Measurements from ENCODE around the gene TSFM. TPM values are rescaled to one million over a fixed set of nuclear protein-coding genes. Genes with fewer than 3 reads are reported as not detected.

TSFM gene
- total and polyA plus RNA-seq, 9 of the 15 experiments (the other 6 are each of a cell fraction or from before 2014, with no cell fraction given) = 44.6 to 198 (median 60.2) TPM

- TF ChIP-seq CHD4 (IDR thresholded peaks at IDR 0.05; ENCODE audit: insufficient read depth, insufficient replicate concordance, low read depth, low read length, poor library complexity, severe bottlenecking) (no peak), SMAD4 (CRISPR knock-in tag; conservative IDR thresholded peaks at IDR 0.05) (peak; percentile 21; the same call in 1 of the 2 replicates), TCF7L2 (IDR thresholded peaks at IDR 0.05; ENCODE audit: low read depth, low read length) (no peak), NONO (IDR thresholded peaks at IDR 0.05; ENCODE audit: low read depth in 2 of 2, low read length in 1 of 2) (peak in 1 of 2 experiments; percentile 90; a peak in 2 of 4 replicates), MAFG (tag; conservative IDR thresholded peaks at IDR 0.05) (no peak), CBX2 (IDR thresholded peaks at IDR 0.05; ENCODE audit: insufficient read depth, low read length, poor library complexity, severe bottlenecking) (no peak), ARID3A (IDR thresholded peaks at IDR 0.05; ENCODE audit: borderline replicate concordance, low read depth, low read length) (peak; percentile 36; the same call in 1 of the 2 replicates), ZNF696 (CRISPR knock-in tag; conservative IDR thresholded peaks at IDR 0.05) (no peak), MCM7 (IDR thresholded peaks at IDR 0.05) (peak in 1 of 2 experiments; percentile 87; a peak in 1 of 4 replicates), CC2D1A (IDR thresholded peaks at IDR 0.05) (peak; percentile 93), TCF7 (IDR thresholded peaks at IDR 0.05; ENCODE audit: borderline replicate concordance) (peak; percentile 64; the same call in 1 of the 2 replicates), PML (IDR thresholded peaks at IDR 0.05; ENCODE audit: low read length) (peak; percentile 69; the same call in 1 of the 2 replicates), RAD21 (CRISPR knock-in tag; conservative IDR thresholded peaks at IDR 0.05 in 1 of 2, IDR thresholded peaks at IDR 0.05 in 1 of 2) (peak; percentile 53 to 57), YY1 (IDR thresholded peaks at IDR 0.05; ENCODE audit: borderline replicate concordance in 1 of 3, control insufficient read depth in 1 of 3, extremely low read depth in 1 of 3, insufficient read depth in 3 of 3, insufficient read length in 1 of 3, insufficient replicate concordance in 2 of 3, low read depth in 1 of 3, low read length in 2 of 3) (peak; percentile 8 to 75 (median 71)), CREB5 (CRISPR knock-in tag; IDR thresholded peaks at IDR 0.05) (no peak), MYC (IDR thresholded peaks at IDR 0.05; ENCODE audit: low read depth, low read length) (peak; percentile 94), MYC (CRISPR knock-in tag; IDR thresholded peaks at IDR 0.05; ENCODE audit: borderline replicate concordance, low read depth) (peak; percentile 79; the same call in 1 of the 2 replicates), POU5F1 (IDR thresholded peaks at IDR 0.05; ENCODE audit: borderline replicate concordance, low read depth, low read length, partially characterized antibody) (peak; percentile 97), BRD9 (IDR thresholded peaks at IDR 0.05; ENCODE audit: low read depth, partially characterized antibody) (no peak), MXI1 (IDR thresholded peaks at IDR 0.05; ENCODE audit: low read depth, low read length) (no peak)
These were observed at the start of gene TSFM (continued) for GRCh38 chr12:57782608-57783465.

All from K562 (cell line).